HG03103 (cell line): Measurements from ENCODE around the gene RAET1G.
"Not testable (repeated sequence)": the region's sequence is repeated elsewhere in the genome, so short reads cannot be mapped to it uniquely, and the experiment has no call there.

ENCODE experiments used
- ATAC-seq: cut with Tn5 transposase; IDR thresholded peaks from one replicate; pipeline ENCODE4 v1.9.1; 2021; ENCODE audit warnings: low read depth; ENCODE audit not compliant: unreplicated experiment

Gene RAET1G

GRCh38 chr6:149935246-149935645, 12.3 kb upstream of the RAET1G start:
- no peak for ATAC-seq

DNA sequence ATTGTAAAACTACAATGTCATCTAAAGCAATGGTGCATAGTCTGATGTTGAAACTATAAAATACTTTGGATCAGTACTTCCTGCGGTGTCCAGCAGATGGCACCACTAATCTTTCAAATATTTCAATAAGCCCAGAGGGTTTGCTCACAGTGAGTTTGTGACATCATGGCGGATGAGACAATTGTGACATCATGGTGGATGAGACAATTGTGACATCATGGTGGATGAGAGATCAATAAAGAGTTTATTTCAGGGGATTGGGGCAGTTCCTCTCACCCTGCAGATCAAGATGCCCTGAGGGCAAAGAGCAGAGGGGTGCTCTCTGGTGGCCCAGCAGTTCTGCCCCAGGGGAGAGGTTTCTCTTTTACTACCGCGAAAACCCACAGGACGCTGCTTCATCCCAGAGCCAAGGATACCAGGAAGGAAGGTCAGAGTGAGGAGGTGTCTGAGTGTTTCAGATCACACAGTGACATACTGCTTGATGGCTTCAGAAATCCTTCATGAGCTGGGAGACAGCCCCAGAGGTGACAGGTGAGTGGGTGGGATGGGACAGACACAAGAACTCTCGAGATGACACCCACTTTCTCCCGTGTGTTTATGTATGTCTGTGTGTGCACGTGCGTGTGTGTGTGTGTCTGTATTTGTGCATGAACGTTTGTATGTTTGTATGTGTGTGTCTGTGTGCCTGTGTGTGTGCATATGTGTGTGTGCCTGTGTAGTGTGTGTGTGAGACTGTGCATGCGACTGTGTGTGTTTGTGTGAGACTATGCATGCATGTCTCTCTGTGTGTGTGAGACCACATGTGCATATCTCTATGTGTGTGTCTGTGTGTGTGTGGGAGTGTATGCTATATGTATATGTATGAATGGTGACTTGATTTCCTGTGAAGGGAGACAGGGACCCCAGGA, 11.6 kb upstream of the RAET1G start:
- no peak for ATAC-seq

DNA sequence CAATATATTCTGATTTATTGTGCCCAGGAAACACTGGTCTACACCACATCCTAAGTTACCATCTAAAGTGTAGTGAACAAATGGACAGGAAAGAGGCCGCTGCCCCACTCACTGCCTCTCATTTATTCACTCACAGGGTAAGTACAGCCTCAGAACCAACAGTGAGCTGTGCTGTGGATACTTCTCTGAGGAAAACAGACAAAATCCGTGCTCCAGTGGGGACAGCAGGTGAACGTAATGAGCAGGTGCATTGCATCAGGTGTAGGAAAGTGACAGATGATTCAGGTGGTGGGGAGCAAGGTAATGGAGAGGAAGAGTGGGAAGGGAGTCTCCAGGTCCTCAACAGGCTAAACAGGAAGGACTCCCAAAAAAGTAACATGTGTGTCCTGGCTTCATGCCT, 10.5 kb upstream of the RAET1G start:
- ATAC-seq: no peak

DNA sequence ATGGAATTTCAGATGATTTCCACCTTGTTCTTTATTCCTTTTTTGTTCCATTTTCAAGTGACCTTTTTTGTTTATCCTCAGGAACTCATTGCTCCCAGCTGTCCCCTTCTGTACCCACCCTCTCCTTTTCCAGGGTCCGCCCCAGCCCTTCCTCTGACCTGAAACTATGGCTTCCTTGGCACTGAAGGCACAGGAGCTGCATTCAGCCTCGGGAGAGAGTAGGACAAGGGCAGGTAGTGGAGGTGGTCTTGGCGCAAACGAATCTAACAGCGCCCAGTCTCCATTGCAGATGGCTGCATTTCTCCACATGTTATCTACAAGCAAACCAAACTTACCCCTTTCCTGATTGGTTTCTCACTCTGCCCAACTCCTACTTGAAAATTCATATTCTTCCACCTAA, 10.1 kb upstream of the RAET1G start:
- ATAC-seq: no peak

DNA sequence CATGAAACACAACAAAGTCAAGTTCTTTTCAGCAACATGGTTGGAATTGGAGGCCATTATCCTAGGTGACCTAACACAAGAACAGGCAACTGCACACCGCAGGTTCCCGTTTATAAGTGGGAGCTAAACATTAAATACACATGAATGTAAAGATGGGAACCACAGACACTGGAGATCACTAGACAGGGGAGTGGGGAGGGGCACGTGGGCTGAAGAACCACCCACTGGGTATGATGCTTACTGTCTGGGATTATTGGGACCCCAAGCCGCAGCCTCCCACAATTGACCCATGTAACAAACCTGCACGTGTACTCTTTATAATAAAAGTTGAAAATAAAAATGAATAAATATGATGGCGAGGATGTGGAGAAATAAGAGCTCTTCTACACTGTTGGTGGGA, 8.6 kb upstream of the RAET1G start:
- no peak for ATAC-seq

DNA sequence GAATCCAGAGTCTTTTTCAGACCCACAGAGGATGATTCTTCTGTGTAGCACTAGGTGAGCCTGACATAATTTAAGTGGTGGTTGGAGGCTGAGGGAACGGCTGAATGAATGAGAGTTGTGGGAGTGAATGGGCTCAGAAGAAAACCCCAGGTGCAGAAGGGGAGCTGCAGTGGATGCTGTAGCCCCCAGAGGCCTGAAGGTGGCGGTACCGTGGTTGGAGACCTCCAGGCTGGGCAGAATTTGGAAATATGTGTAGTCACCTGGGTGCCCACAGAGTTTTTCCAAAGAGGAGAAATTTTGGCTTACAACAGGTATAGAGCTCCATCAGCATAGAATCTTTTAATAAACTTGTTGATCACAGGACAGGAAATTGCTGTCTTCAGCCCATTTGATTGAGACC, 6.5 kb upstream of the RAET1G start:
- no peak for ATAC-seq

DNA sequence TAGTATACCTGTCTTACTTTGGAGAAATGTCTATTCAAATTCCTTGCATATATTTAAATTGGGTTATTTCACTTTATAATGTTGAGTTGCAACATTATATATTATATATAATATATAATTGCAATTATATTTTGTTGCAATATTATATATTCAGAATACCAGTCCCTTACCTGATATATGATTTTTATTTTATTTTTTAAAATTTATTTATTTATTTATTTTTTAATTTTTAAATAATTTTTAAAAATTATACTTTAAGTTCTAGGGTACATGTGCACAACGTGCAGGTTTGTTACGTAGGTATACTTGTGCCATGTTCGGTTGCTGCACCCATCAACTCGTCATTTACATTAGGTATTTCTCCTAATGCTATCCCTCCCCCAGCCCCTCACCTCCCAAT, 4.1 kb upstream of the RAET1G start:
- ATAC-seq: not testable (repeated sequence)

- no peak for ATAC-seq
Measured at GRCh38 chr6:149925974-149926777, 3.3 kb upstream of the RAET1G start.

DNA sequence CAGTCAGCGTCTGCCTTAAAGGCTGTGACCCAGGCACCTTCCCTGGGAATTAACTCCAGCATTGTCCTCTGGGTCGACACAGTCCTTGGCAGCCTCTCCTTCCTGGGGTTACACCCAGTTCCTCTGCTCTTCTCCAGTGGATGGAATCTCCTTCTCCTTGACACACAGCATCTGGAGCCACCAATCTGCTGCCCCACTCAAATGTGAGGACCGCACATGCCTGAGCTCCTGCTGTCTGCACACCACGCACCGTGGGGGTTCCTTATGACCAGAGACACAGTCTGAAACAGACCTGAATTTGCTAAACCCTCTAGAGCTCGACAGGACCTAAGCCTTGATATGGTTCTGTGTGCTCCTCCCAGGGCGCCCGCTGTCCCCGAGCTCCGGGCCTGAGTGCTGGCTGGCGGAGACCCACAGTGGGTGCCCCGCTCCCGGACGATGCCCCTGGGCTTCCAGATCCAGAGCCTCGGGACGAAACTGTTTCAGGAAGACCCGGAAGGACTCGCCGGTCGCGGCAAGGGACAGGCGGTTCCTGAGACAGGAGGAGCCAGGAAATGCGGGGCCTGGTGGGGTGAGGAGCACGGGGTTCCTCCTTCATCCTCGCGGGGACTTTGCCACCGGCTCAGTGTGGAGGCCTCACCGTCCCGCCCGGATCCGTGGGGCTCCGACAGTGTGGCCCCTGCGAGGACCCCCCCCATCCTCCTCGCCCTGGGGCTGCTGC, 2.5 kb upstream of the RAET1G start:
- no peak for ATAC-seq

- no peak for ATAC-seq
Measured at GRCh38 chr6:149924933-149925252, 2.0 kb upstream of the RAET1G start.

GRCh38 chr6:149924206-149924932, 1.4 kb upstream of the RAET1G start:
- ATAC-seq: no peak

DNA sequence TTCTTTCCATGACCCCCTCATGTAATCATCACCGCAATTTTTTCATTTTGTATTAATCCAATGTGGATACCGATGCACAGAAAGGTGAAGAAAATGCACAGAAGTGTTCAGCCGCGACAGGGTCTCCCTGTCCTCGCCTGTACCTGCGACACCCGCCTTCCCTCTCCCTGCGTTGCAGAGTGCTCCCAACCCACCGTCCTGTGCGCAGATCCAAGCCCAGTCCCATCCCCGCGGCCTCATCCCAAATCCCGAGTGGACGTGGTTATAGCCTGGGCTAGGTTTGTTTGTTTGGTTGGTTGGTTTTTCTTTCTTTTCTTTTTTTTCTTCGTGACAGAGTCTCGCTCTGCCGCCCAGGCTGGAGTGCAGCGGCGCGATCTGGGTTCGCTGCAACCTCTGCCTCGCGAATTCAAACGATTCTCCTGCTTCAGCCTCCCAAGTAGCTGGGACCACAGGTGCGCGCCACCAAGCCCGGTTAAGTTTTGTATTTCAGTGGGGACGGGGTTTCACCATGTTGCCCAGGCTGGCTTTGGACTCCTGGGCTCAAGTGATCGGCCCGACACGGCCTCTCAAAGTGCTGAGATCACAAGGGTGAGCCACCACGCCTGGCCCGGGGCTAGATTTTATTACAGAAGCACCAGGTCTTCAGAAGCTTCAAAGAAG, 536 bp upstream of the RAET1G start:
- ATAC-seq: no peak

- ATAC-seq: not testable (repeated sequence)
Measured at GRCh38 chr6:149922091-149922490, 830 bp downstream of the RAET1G start.

DNA sequence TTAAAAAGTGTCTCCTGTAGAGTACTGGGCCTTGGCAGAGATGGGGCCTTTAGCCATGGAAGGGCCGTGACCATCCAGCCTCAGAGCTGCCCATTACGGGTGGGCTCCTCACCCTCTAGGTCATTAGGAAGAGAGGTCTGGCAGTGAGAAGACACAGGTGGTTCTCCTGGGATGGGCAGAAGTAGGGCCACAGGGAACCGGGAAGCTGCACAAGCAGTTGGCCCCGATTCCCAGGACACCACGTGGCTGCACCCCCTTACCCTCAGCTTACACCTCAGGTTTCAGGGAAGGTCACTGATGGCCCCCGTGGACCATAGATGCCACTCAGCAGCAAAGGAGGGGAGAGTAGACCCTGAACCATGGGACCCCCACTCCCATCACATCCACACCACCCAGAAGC, 1.6 kb downstream of the RAET1G start:
- ATAC-seq: no peak

DNA sequence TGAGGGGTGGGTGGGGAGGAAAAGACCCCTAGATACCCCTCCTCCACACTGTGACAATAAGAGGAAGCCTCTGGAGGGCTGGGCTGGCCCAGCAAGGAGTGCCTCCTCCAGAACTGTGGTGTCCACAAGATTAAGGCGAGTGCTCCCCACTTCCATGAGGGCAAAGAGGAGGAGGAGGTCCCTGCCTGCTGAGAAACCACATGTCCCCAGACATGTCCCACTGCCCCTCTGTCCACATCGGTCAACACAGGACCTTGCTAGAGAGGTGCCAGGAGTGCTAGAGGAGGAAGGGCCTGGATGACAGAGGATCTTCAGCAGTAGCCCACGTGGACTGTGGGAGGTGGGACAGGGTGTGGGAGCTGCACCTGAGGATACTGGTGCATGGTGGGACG, 3.1 kb downstream of the RAET1G start:
- no peak for ATAC-seq

GRCh38 chr6:149919126-149919833, 3.6 kb downstream of the RAET1G start:
- ATAC-seq: not testable (repeated sequence)

DNA sequence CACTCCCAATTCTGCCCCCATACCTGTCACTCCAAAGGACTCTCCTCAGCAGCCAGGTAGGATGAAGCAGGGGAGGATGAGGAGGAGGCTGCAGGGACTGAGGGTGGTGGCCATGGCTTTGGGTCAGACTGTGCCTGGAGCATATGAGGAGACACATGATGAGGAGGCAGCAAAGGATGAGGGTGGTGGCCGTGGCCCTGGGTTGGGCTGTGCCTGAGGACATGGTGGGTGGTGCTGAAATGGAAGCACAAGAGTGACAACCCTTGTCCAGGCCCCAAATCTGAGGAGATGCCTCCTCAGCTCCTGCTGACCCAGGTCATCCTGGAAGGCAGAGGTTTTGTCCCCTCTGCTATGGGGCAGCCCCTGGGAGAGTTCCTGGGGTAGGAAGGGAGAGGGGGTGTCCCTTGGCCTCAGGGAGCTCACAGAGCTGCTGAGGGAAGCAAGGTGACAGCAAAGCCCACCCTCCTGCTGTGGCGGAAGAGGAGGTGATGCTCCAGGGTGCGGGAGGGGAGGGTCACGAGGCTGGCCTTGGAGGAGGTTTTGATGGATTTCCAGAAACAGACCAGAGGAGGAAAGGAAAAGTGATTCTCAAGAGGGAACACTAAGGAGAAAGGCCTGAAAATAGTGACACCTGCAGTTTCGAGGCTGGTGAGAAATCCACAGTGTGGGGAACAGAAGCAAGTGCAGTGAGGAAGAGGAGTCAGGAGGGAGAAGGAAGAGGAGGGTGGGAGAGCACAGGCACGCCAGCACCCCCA, 4.6 kb downstream of the RAET1G start:
- no peak for ATAC-seq

DNA sequence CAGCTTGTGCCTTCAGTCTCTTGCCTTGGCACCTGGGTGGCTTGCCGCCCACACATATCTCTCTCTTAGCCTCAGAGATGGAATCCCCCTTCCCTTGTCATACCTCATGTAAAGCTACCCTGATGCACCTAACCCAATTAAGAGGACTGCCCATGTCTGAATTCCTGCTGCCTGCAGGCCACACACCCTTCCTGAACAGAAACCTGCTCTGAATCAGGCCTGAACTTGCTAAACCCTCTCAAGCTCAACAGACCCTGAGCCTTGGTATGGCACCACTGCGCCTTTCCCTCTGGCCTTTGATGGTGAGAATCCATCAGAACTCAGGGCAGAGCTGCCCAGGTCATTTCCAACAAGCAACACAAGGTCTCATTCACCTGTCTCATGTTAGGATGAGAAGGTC, 5.2 kb downstream of the RAET1G start:
- no peak for ATAC-seq
